Mucosa of descending colon (tissue), 3 donors: ENCODE data around the gene TTBK2. TPM values are rescaled to one million over a fixed set of nuclear protein-coding genes. Genes with fewer than 3 reads are reported as not detected.

Experiments
- ATAC-seq: fragments of 200-7000 bp; cut with Tn5 transposase; one replicate; pipeline ENCODE4 v1.9.1; 2020; ENCODE audit warnings: mild to moderate bottlenecking, moderate library complexity
- DNase-seq, 3 donors: peaks; one replicate each; pipeline ENCODE4 v3.0.0-alpha.2; 2020
- H3K36me3 ChIP-seq: fragments of 200-600 bp; one replicate; pipeline ENCODE4 v1.8.0; 2021; ENCODE audit warnings: low read depth, mild to moderate bottlenecking
- H3K4me1 ChIP-seq: fragments of 200-600 bp; one replicate; pipeline ENCODE4 v1.8.0; 2021; ENCODE audit warnings: low read depth, mild to moderate bottlenecking
- H3K4me3 ChIP-seq: fragments of 200-600 bp; one replicate; pipeline ENCODE4 v1.8.0; 2021; ENCODE audit warnings: mild to moderate bottlenecking
- H3K9me3 ChIP-seq: fragments of 200-600 bp; one replicate; pipeline ENCODE4 v1.8.0; 2021; ENCODE audit warnings: mild to moderate bottlenecking
- CTCF ChIP-seq: fragments of 200-600 bp; IDR thresholded peaks from one replicate; pipeline ENCODE4 v1.8.0; 2022; ENCODE audit warnings: antibody characterized with exemption, mild to moderate bottlenecking
- intact Hi-C, 2 donors: fragments of 100-400 bp; cut with DNase I in 1 of 2; cut with micrococcal nuclease in 1 of 2; formaldehyde crosslinking; loops; one replicate each; pipeline versions ENCODE4 v1.11.0 to v1.11.1; 2022; cut with DNase I, micrococcal nuclease
- total RNA-seq, 3 donors: library from RNA; stranded (reverse); fragmentation: NEBNext Ultra II Directional in 2 of 3; extraction: Animal tissue kit (Norgen Biotek cat#: 25700) in 2 of 3; gene quantifications; one replicate each; pipeline versions ENCODE4 v1.2.1 to v1.2.4, GENCODE V29; 2021 to 2023
- donor health status: DM: no; HTN: no; CAD: no; lungs with moderate emphysema.
- donor health status: DM: no; HTN: no; CAD: no.
- donor health status: DM: no; HTN: yes; CAD: no.

The TTBK2 gene
- total RNA-seq, 3 donors from 2014 or later, result 9.7 to 27.6 (median 11.4) TPM

GRCh38 chr15:42691308-42691707 lies 229.3 kb downstream of the TTBK2 start:
- H3K4me3 ChIP-seq, result no peak overlapping the region
- ATAC-seq (no peak), DNase-seq (no peak)
- H3K4me1 ChIP-seq, result no peaks in the 10 kb centered on the region
- intact Hi-C loops, result no loop called here
- no peak for TF ChIP-seq CTCF
- H3K36me3 ChIP-seq, result no peaks in the 10 kb centered on the region
- no peaks in the 10 kb centered on the region for H3K9me3 ChIP-seq

Other genes with a start within 250 kb of the TTBK2 start
- 10 to 100 TPM in 2 of 3 donors, 1 to 10 TPM in 1; 9.2 to 22.5 (median 11.7) TPM for gene CDAN1, start 183.7 kb downstream of the TTBK2 start, total RNA-seq
- 10 to 100 TPM; 20.3 to 37.0 (median 26.8) TPM for gene UBR1, start 185.3 kb upstream of the TTBK2 start, total RNA-seq
- 10 to 100 TPM; 26.8 to 43.7 (median 34.9) TPM for gene TMEM62, start 212.8 kb upstream of the TTBK2 start, total RNA-seq